ENCODE data around the gene NDC1.
"Not testable (repeated sequence)": the region's sequence is repeated elsewhere in the genome, so short reads cannot be mapped to it uniquely, and the experiment has no call there.

The NDC1 gene

GRCh38 chr1:53821380-53821779, 16.7 kb downstream of the NDC1 start:
- DNase-seq: no peak

DNA sequence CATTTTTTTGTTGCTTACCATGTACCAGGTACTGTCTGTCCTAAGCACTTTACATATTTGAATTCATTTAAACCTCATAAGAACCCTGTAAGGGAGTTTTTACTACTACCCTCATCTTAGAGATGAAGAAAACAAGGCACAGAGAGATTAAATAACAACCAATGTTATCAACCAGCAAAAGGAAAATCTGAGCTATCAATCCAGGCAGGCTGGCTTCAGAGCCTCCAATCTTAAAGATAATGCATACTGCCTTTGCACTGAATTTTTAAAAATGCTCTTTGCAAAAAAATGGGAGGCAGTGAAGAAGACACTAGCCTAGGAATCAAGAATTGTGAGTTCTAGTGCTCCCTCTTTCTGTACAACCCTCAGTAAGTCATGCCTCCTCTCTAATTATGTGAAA, 18.7 kb downstream of the NDC1 start:
- DNase-seq: no peak

GRCh38 chr1:53816584-53816983, 21.5 kb downstream of the NDC1 start:
- DNase-seq: not testable (repeated sequence)

DNA sequence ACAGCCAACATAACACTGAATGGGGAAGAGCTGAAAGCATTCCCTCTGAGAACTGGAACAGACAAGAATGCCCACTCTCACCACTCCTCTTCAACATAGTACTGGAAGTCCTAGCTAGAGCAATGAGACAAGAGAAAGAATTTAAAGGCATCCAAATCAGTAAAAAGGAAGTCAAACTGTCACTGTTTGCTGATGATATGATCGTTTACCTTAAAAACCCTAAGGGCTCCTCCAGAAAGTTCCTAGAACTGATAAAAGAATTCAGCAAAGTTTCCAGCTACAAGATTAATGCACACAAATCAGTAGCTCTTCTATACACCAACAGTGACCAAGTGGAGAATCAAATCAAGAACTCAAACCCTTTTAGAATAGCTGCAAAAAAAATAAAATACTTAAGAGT, 22.6 kb downstream of the NDC1 start:
- not testable (repeated sequence) for DNase-seq

GRCh38 chr1:53811414-53811851, 26.7 kb downstream of the NDC1 start:
- DNase-seq: no peak

DNA sequence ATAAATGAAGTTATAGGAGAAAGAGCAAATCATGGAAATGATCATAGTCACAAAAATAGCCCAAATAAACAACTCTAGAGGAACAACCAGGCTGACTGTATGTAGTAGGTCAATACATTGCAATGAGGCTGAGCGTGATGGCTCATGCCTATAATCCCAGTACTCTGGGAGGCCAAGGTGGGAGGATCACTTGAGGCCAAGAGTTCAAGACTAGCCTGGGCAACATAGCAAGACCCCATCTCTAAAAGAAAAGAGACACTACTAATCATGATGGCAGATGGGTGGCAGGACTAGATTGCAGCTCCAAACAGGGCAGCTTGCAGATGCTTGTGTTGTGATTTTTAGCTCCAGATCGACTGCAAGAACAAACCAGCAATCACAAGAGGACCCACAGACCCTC, 27.6 kb downstream of the NDC1 start:
- DNase-seq: no peak

GRCh38 chr1:53810007-53810406, 28.1 kb downstream of the NDC1 start:
- DNase-seq: no peak

DNA sequence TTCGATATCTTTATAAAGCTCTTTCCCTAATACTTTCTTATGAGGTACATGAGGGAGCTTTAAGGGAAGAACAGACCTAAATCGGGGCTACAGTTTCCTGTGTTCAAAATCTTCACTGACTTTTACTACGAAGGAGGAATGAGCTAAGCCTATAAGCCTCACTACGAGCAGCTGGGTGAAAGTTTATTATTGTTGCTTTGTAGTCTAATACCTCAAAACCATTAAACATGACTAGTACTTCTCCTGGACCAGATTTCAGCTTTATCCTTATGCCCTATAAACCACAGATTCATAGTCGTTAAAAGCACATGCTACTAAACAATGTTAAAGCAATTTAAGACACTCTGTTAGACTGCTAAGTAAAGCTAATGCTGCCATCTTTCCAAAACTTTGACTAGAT, 30.2 kb downstream of the NDC1 start:
- no peak for DNase-seq

DNA sequence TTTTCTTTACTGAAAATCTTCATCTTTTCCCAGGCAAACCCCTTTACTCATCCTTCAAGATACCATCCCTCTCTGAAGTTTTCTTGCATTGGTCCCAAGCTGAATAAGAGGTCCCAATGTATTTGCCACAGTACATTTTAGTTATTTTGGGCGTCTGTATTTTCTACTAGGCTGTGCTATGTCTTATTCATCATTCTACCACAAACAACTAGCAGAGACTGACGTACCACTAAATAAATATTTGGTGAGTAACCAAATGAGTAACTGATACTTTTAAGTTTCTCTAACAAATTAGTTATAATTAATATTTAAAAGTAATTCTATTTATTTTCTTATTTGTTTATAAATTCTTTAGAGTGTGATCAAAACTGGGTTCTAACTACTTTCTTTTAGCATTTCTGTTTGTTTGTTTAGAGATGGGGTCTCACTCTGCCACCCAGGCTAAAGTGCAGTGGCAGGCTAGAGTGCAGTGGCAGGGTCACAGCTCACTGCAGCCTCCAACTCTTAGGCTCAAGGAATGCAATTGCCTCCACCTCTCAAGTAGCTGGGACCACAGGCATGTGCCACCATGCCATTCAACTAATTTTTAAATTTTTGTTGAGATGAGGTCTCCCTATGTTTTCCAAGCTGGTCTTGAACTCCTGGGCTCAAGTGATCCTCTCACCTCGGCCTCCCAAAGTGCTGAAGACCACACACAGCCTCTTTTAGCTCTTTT, 33.1 kb downstream of the NDC1 start:
- no peak for DNase-seq

DNA sequence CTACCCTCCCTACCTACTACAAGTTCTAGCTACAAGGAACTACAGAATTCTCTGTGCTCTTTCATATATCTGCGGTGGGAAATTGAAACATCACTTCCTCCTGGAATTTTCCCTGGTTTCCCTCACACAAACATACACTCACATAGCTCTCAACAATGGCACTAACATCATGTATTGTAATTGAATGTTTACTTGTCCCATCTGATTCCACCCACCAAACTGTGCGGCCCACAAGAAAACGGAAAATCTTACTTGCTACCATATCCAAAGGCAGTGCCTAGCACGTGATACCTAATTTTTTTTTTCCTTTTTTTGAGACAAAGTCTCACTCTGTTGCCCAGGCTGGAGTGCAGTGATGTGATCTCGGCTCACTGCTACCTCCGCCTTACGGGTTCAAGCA, 33.9 kb downstream of the NDC1 start:
- DNase-seq: no peak

GRCh38 chr1:53800621-53801020, 37.5 kb downstream of the NDC1 start:
- no peak for DNase-seq

GRCh38 chr1:53799141-53799540, 39.0 kb downstream of the NDC1 start:
- no peak for DNase-seq

DNA sequence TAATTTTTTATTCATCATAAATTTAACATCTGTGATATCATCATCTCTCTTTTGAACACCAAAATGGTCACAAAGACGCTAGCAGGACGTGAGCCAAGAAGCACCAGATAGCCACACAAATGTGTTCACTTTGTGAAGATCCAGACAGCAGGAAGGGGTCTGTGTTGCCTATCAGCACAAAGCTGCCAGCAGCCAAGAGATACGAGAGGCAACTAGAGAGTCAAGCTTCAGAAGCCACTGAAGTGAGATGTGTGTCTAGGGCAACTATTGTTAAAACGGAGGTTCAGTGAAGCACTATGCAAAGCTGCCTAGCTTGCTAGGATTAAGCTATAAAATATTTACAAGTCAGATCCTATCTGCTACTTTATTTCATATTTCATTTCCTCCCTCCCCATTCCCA, 45.3 kb downstream of the NDC1 start:
- no peak for DNase-seq

DNA sequence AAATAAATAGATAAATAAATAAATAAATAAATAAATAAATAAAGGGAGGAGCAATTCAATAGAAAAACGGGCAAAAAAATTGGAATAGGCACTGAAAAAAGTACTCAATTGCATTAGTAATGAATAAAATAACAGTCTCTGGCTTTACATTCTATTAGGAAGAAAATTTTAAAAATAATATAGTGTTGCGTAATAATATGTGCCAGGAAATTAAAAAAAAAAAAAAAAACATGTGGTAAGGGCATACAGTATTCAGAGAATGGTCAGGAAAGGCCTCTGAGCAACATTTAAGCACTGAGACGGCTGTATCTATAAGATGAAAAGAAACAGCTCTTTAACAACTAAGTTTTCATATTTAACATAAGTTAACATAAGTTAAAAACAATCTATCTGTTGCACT, 50.4 kb downstream of the NDC1 start:
- DNase-seq: no peak

DNA sequence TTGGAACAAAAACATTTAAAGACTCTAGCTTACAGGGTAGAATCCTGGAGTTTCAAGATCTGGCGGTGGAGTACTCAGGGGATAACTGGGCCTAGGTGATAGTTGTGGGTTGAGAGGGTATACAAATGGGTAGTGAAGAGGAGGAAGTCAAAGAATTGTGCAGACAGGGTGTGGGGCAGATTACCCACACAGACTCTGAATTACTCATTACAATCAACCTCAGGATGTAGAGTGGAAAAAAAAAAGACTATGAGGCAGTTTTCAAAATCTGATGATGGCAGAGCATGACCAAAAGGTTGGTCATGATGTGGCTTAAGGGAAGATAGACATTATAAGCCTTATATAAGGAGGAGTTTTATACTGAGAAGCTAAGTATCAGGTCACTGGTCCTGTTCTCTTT, 55.0 kb downstream of the NDC1 start:
- DNase-seq: no peak

DNA sequence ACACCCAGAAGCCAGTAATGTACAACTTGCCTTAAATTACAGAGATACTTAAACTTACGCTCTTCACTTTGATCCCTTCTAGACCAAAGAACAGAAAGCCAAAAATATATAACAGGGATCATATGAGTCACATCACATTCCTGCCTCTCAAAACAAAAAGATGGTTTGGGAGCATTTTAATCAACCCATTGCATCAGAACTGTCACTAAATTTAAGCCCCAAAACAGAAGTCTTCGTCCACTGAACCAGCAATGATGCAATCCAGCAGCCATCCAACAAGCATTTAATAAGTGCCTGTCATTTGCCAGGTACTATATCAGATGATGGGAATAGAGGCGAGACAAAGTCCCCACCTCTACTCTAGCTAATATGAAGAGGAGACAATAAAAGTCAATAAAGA, 56.4 kb downstream of the NDC1 start:
- DNase-seq: no peak

DNA sequence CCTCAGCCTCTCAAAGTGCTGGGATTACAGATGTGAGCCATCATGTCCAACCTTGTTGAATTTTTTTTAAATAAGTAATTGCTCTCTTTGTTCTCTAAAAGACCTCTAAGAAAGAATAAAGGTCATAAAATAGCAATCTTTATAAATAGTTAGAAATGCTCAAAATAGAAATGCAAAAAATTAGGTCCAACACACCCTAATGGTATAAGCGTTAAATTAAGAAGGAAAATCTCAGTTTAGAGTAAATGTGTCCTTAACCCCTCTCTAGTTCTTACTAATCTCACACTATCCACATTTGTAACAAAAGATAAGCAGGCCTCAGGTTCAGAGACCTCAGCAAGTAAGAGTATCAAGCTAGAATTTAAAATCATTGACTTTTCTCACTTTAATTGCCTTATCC, 60.8 kb downstream of the NDC1 start:
- no peak for DNase-seq

GRCh38 chr1:53771648-53772047, 66.4 kb downstream of the NDC1 start:
- DNase-seq: no peak

DNA sequence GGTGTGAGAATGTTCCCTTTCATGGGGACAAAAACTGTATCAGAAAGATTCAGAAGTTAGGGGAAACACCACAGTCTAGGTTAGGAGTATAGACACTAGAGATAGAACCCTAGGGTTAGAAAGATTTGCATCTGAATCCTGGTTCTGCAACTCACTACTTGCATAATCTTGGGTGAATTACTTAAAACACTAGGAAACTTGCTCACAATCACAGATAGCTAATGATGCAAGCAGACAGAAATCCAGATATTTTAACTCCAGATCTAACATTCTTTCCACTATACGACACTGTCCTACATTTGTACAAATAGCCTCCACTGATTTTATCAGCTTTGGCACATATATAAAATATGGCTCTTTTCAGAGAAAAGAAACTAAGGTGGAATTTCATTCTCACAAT, 68.3 kb downstream of the NDC1 start:
- DNase-seq: no peak

DNA sequence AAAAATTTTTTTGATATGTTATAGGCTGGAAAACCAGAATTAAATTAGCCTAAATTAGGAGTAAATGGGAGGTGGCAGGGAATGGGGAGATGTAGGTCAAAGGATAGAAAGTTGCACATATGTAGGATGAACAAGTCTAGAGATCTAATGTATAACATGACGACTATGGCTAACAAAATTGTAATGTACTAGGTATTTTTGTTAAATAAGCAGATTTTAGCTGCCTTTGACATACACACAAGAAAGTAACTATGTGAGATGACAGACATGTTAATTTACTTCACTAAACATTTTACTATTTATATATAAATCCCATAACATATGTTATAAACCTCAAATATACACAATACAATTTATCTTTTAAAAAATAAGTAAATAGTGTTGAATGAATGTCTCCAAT, 68.9 kb downstream of the NDC1 start:
- no peak for DNase-seq

GRCh38 chr1:53766831-53767405, 71.2 kb downstream of the NDC1 start:
- DNase-seq: no peak

DNA sequence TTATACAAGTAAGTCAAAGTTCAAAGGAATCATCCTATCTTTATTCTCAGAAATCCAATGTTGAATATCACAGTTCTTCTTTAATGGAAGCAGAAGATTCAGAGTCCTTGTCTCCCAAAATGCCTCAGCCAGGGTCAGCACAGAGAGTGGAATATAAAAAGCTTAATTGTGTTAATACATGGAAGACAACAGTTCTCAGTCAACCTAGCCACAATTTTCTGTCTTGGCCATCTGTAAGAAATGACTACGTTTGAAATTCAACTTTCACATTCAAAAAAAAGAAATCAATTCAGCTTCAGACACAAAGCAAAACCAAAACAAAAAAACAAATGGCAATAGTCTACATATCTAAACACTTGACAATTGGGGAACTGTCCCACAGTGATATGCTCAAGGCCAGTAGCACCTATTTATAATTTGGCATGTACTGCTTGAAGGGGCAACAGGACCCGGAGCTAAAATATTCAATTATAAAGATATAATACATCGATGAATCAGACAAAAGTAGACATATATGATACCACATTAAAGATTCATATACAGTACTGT, 71.8 kb downstream of the NDC1 start:
- DNase-seq: no peak

DNA sequence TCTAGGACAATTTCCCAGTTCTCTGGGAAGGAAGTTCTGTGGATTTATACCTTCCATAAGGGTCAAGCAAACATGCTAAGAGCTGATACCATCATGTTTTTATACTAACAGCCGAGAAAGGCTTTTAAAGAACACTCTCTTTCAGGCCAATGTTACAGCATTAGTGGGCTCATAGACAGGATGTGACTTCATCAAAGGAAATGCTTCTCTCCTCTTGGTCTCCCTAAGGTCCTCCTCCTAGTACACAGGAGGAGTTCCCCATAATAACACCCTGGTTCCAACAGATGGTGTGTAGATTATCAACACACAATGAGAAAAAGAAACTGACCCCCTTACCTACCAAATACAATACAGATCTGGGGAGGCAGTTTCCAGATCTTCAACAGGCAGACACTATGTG, 72.4 kb downstream of the NDC1 start:
- DNase-seq: no peak

- no peak for DNase-seq
These were observed 74.2 kb downstream of the NDC1 start for GRCh38 chr1:53763911-53764310.

DNA sequence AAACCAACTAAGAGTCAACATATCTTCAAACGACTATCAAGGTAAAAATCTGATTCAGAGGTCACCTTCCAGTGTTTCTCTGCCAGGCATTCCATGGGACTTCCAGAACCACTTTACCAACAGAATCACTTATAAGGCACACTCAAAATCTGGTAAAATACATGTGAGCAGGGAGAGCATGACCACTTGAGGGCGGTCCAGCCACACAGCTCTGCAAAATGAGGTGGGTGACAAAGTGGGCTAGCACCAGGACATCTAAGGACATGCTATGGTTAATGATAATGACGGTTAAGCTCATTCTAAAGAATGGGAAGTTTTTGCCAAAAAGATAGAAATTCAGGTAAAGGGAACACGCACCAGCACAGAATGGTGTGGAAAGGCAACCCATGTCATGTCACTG, 74.6 kb downstream of the NDC1 start:
- no peak for DNase-seq

All from central memory CD4-positive, alpha-beta T cell (primary cell).